H1 (cell line): ENCODE results near the gene AP5Z1. TPM values are rescaled to one million over a fixed set of nuclear protein-coding genes. Genes with fewer than 3 reads are reported as not detected.

Experiments
- BRCA1 ChIP-seq: IDR thresholded peaks from 2 replicates; pipeline ENCODE4 v1.6.1; 2012; ENCODE audit warnings: low read depth, low read length, improper control_type of control experiment
- HDAC6 ChIP-seq: IDR thresholded peaks from one replicate; pipeline ENCODE4 v1.7.1; 2012; ENCODE audit warnings: low read depth, mild to moderate bottlenecking, inconsistent platforms, low read length, moderate library complexity
- NANOG ChIP-seq: IDR thresholded peaks from 2 replicates; pipeline ENCODE4 v1.6.1; 2011; ENCODE audit warnings: low read length, low read depth, mild to moderate bottlenecking, inconsistent platforms; ENCODE audit not compliant: insufficient read depth, poor library complexity, severe bottlenecking
- RNF2 ChIP-seq: fragments of 200-900, 300-1000 bp; sonication (generic); IDR thresholded peaks from 2 replicates; pipeline ENCODE4 v1.7.1; 2016; ENCODE audit warnings: borderline replicate concordance, low read depth, mild to moderate bottlenecking, antibody characterized with exemption, low read length; ENCODE audit not compliant: poor library complexity, severe bottlenecking; ENCODE audit errors: missing control alignments
- microRNA-seq, 2 experiments: library from miRNA; unstranded; fragments of <30 nt; microRNA quantifications; one replicate each; pipeline versions ENCODE4 to v1.2.0, GENCODE V29; 2016 to 2020; ENCODE audit warnings: borderline microRNAs expressed in 2 of 2, borderline number of aligned reads in 2 of 2, borderline replicate concordance in 1 of 2
- polyA plus RNA-seq, 7 experiments: library from polyadenylated mRNA; depleted of rRNA in 3 of 7; stranded (reverse) in 5 of 7; unstranded in 2 of 7; fragments of >200 nt in 5 of 7; fragments of 200-250 nt in 2 of 7; gene quantifications; 1 replicate in 5 of 7; 2 replicates in 1 of 7; 4 replicates in 1 of 7; pipeline versions ENCODE4 v1.2.1 to v1.2.3, GENCODE V29; 2011 to 2013; ENCODE audit warnings: missing spikeins in 2 of 7, mixed read lengths in 2 of 7
- small RNA-seq: library from polyadenylated mRNA; stranded (forward); fragments of <200 nt; extraction: miRNeasy Mini kit (QIAGEN cat#:217004); gene quantifications from one replicate; pipeline ENCODE3, GENCODE V24; 2013; ENCODE audit not compliant: insufficient read depth
- total RNA-seq: library from RNA; stranded (reverse); fragmentation: NEBNext Ultra II Directional; extraction: Animal tissue kit (Norgen Biotek cat#: 25700); gene quantifications from 2 replicates; pipeline ENCODE4 v1.2.1, GENCODE V29; 2021

Gene AP5Z1
- total and polyA plus RNA-seq, 2 of the 8 experiments (the other 6 are each of a cell fraction or from before 2014, with no cell fraction given): 24.0 to 24.7 TPM

DNA sequence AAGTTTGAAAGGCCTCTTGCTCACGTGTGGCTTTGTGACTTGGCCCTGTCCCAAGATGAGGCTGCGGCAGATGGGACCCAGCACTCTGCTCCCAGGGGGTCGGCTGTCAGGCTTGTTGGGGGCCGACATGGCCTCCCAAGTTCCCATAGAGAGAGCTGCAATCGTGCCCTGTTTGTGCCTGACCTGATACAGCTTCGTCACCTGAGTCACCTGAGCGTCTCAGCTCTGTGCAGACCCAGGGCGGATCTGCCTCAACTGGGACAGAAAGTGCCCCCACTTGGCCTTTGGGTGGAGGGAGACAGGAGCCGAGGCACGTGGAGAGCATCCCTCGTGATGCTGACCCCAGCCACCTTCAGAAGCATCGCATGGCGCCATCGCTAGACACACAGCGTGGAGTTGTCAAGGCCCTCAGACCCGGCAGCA lies 64.7 kb downstream of the AP5Z1 start (continued):
- no peak for TF ChIP-seq RNF2
- TF ChIP-seq HDAC6: no peak
- TF ChIP-seq NANOG: no peak
- no peak for TF ChIP-seq BRCA1

Small RNA genes lying within 50 kb of the gene (microRNA-seq; reads per million reads assigned to microRNA genes)
- 0 reads per million in 2 experiments for gene MIR4656

Small RNA genes lying within 50 kb of the gene (small RNA-seq; reads per million reads assigned to genes)
- gene MIR4656 (not detected), gene RF00019 (not detected)

Other genes starting within 250 kb of the AP5Z1 start
- 8.5 and 8.6 TPM in 2 replicates for gene FOXK1, start 93.3 kb upstream of the AP5Z1 start, total RNA-seq
- 2.0 and 2.5 TPM in 2 replicates for gene FOXK1, start 93.3 kb upstream of the AP5Z1 start, polyA plus RNA-seq (2011; rRNA removed)
- gene PAPOLB, start 86.4 kb downstream of the AP5Z1 start, total RNA-seq: 0.11 and 0.15 TPM in 2 replicates
- gene PAPOLB, start 86.4 kb downstream of the AP5Z1 start, polyA plus RNA-seq (2011; rRNA removed): 0.02 TPM in 1 of 2 replicates, not detected in the other
- 5.0 and 5.4 TPM in 2 replicates for gene RADIL, start 108.1 kb downstream of the AP5Z1 start, total RNA-seq
- gene RADIL, start 108.1 kb downstream of the AP5Z1 start, polyA plus RNA-seq (2011; rRNA removed): 5.4 and 7.6 TPM in 2 replicates
- gene MMD2, start 183.6 kb downstream of the AP5Z1 start, total RNA-seq: not detected in 2 replicates
- gene MMD2, start 183.6 kb downstream of the AP5Z1 start, polyA plus RNA-seq (2011; rRNA removed): 0.08 and 0.14 TPM in 2 replicates